Natural killer cell treated with Interleukin-12 subunit alpha and Interleukin-12 subunit beta and Interleukin-15 and Interleukin-18, amount 100 ng/mL, for 72 hours (primary cell): ENCODE measurements around the gene FAM13C. TPM values are rescaled to one million over a fixed set of nuclear protein-coding genes. Genes with fewer than 3 reads are reported as not detected.

Source experiments
- ATAC-seq, 2 donors: fragments of 150-1000 bp; cut with Tn5 transposase in 1 of 2; sonication (Bioruptor Pico), chemical (Tn5 transposase) in 1 of 2; 2 replicates each; pipeline ENCODE4 v1.10.0; 2021
- DNase-seq: peaks from one replicate; pipeline ENCODE4 v3.0.0; 2022; ENCODE audit warnings: low spot score
- H3K27ac Mint-ChIP-seq, 2 donors: 1 replicate in 1 of 2; 2 replicates in 1 of 2; pipeline ENCODE4 v1.8.0; 2022; ENCODE audit warnings: mixed read lengths in 2 of 2, mild to moderate bottlenecking in 1 of 2, moderate library complexity in 1 of 2
- H3K27me3 Mint-ChIP-seq, 2 donors: 1 replicate in 1 of 2; 2 replicates in 1 of 2; pipeline ENCODE4 v1.8.0; 2022; ENCODE audit warnings: mixed read lengths in 2 of 2
- H3K36me3 Mint-ChIP-seq: one replicate; pipeline ENCODE4 v1.8.0; 2022; ENCODE audit warnings: mixed read lengths
- H3K4me1 Mint-ChIP-seq, 2 donors: 1 replicate in 1 of 2; 2 replicates in 1 of 2; pipeline ENCODE4 v1.8.0; 2022; ENCODE audit warnings: low read depth in 2 of 2, mixed read lengths in 2 of 2, mild to moderate bottlenecking in 1 of 2
- H3K4me3 Mint-ChIP-seq: one replicate; pipeline ENCODE4 v1.8.0; 2022; ENCODE audit warnings: mixed read lengths
- H3K9me3 Mint-ChIP-seq: 2 replicates; pipeline ENCODE4 v1.8.0; 2022; ENCODE audit warnings: mixed read lengths
- total RNA-seq, 2 donors: library from RNA; stranded (reverse); gene quantifications; one replicate each; pipeline ENCODE4 v1.2.3, GENCODE V29; 2022

FAM13C gene
- total RNA-seq, 2 donors from 2014 or later = not detected

GRCh38 chr10:59381687-59382086, 19.3 kb upstream of the FAM13C start:
- DNase-seq = no peak
- ATAC-seq = no peak
- no peaks in the 10 kb centered on the region for H3K4me1 Mint-ChIP-seq
- H3K36me3 Mint-ChIP-seq = no peaks in the 10 kb centered on the region
- no peaks in the 10 kb centered on the region for H3K27me3 Mint-ChIP-seq
- peaks cover 9% of the 10 kb centered on the region for H3K9me3 Mint-ChIP-seq
- H3K4me3 Mint-ChIP-seq = no peak overlapping the region
- no peak overlapping the region for H3K27ac Mint-ChIP-seq

- Mint-ChIP-seq H3K4me1 (no peaks in the 10 kb centered on the region), H3K36me3 (no peaks in the 10 kb centered on the region), H3K9me3 (peaks cover 9% of the 10 kb centered on the region), H3K27ac (no peak overlapping the region), H3K27me3 (no peaks in the 10 kb centered on the region), H3K4me3 (no peak overlapping the region)
- no peak for DNase-seq
- ATAC-seq = no peak
Observed at GRCh38 chr10:59376846-59377245, 14.5 kb upstream of the FAM13C start.

- Mint-ChIP-seq H3K27me3 (no peaks in the 10 kb centered on the region), H3K9me3 (peaks cover 9% of the 10 kb centered on the region), H3K36me3 (no peaks in the 10 kb centered on the region), H3K27ac (no peak overlapping the region), H3K4me3 (no peak overlapping the region), H3K4me1 (no peaks in the 10 kb centered on the region)
- ATAC-seq = no peak
- no peak for DNase-seq
Observed at GRCh38 chr10:59375990-59376389, 13.6 kb upstream of the FAM13C start.

GRCh38 chr10:59374916-59375315, 12.6 kb upstream of the FAM13C start:
- no peak for DNase-seq
- H3K4me1 Mint-ChIP-seq = no peaks in the 10 kb centered on the region
- H3K27ac Mint-ChIP-seq = no peak overlapping the region
- H3K4me3 Mint-ChIP-seq = no peak overlapping the region
- H3K9me3 Mint-ChIP-seq = peaks cover 9% of the 10 kb centered on the region
- H3K36me3 Mint-ChIP-seq = no peaks in the 10 kb centered on the region
- no peak for ATAC-seq
- no peaks in the 10 kb centered on the region for H3K27me3 Mint-ChIP-seq

- ATAC-seq (no peak), DNase-seq (no peak)
- H3K36me3 Mint-ChIP-seq = no peaks in the 10 kb centered on the region
- no peaks in the 10 kb centered on the region for H3K27me3 Mint-ChIP-seq
- H3K4me3 Mint-ChIP-seq = no peak overlapping the region
- peaks cover 8% of the 10 kb centered on the region for H3K9me3 Mint-ChIP-seq
- H3K4me1 Mint-ChIP-seq = no peaks in the 10 kb centered on the region
- H3K27ac Mint-ChIP-seq = no peak overlapping the region
Observed at GRCh38 chr10:59373071-59373470, 10.7 kb upstream of the FAM13C start.

- Mint-ChIP-seq H3K36me3 (no peaks in the 10 kb centered on the region), H3K9me3 (peaks cover 8% of the 10 kb centered on the region), H3K4me3 (no peak overlapping the region), H3K27ac (no peak overlapping the region), H3K27me3 (no peaks in the 10 kb centered on the region), H3K4me1 (no peaks in the 10 kb centered on the region)
- DNase-seq (no peak), ATAC-seq (no peak)
Observed at GRCh38 chr10:59372543-59372942, 10.2 kb upstream of the FAM13C start.

GRCh38 chr10:59366290-59366689, 3.9 kb upstream of the FAM13C start:
- ATAC-seq (no peak), DNase-seq (no peak)
- Mint-ChIP-seq H3K4me1 (no peaks in the 10 kb centered on the region), H3K27ac (no peak overlapping the region), H3K4me3 (no peak overlapping the region), H3K27me3 (peaks cover 0 to 10% of the 10 kb centered on the region in 2 donors), H3K9me3 (peaks cover 3% of the 10 kb centered on the region), H3K36me3 (no peaks in the 10 kb centered on the region)

- DNase-seq (no peak), ATAC-seq (no peak)
- Mint-ChIP-seq H3K27me3 (peaks cover 0 to 10% of the 10 kb centered on the region in 2 donors), H3K4me3 (no peak overlapping the region), H3K4me1 (no peaks in the 10 kb centered on the region), H3K27ac (no peak overlapping the region), H3K9me3 (peaks cover 3% of the 10 kb centered on the region), H3K36me3 (no peaks in the 10 kb centered on the region)
Observed at GRCh38 chr10:59363446-59363958, 1.2 kb upstream of the FAM13C start.

GRCh38 chr10:59362959-59363381, 621 bp upstream of the FAM13C start:
- Mint-ChIP-seq H3K27me3 (peaks cover 0 to 10% of the 10 kb centered on the region in 2 donors), H3K4me1 (no peaks in the 10 kb centered on the region), H3K9me3 (peaks cover 3% of the 10 kb centered on the region), H3K27ac (no peak overlapping the region), H3K4me3 (no peak overlapping the region), H3K36me3 (no peaks in the 10 kb centered on the region)
- no peak for DNase-seq
- no peak for ATAC-seq

GRCh38 chr10:59361663-59362143, 646 bp downstream of the FAM13C start:
- H3K4me1 Mint-ChIP-seq = no peaks in the 10 kb centered on the region
- DNase-seq (no peak), ATAC-seq (no peak)
- no peak overlapping the region for H3K4me3 Mint-ChIP-seq
- peaks cover 0 to 10% of the 10 kb centered on the region in 2 donors for H3K27me3 Mint-ChIP-seq
- H3K36me3 Mint-ChIP-seq = no peaks in the 10 kb centered on the region
- H3K27ac Mint-ChIP-seq = no peak overlapping the region
- H3K9me3 Mint-ChIP-seq = peaks cover 3% of the 10 kb centered on the region

- Mint-ChIP-seq H3K4me1 (no peaks in the 10 kb centered on the region), H3K9me3 (peaks cover 3% of the 10 kb centered on the region), H3K27ac (no peak overlapping the region), H3K4me3 (no peak overlapping the region), H3K27me3 (peaks cover 0 to 10% of the 10 kb centered on the region in 2 donors), H3K36me3 (no peaks in the 10 kb centered on the region)
- DNase-seq (no peak), ATAC-seq (no peak)
Observed at GRCh38 chr10:59360605-59361405, 1.5 kb downstream of the FAM13C start.

- no peak overlapping the region for H3K4me3 Mint-ChIP-seq
- no peak for ATAC-seq
- no peaks in the 10 kb centered on the region for H3K36me3 Mint-ChIP-seq
- H3K27me3 Mint-ChIP-seq = peaks cover 0 to 7% of the 10 kb centered on the region in 2 donors
- H3K9me3 Mint-ChIP-seq = peaks cover 3% of the 10 kb centered on the region
- no peak overlapping the region for H3K27ac Mint-ChIP-seq
- H3K4me1 Mint-ChIP-seq = no peaks in the 10 kb centered on the region
- no peak for DNase-seq
Observed at GRCh38 chr10:59358576-59358975, 3.8 kb downstream of the FAM13C start.

- Mint-ChIP-seq H3K9me3 (peaks cover 6% of the 10 kb centered on the region), H3K36me3 (no peaks in the 10 kb centered on the region), H3K4me3 (no peak overlapping the region), H3K4me1 (no peaks in the 10 kb centered on the region), H3K27ac (no peak overlapping the region), H3K27me3 (no peaks in the 10 kb centered on the region)
- no peak for ATAC-seq
- DNase-seq = no peak
Observed at GRCh38 chr10:59354434-59354833, 7.9 kb downstream of the FAM13C start.

GRCh38 chr10:59350558-59350957, 11.8 kb downstream of the FAM13C start:
- Mint-ChIP-seq H3K4me3 (no peak overlapping the region), H3K27me3 (no peaks in the 10 kb centered on the region), H3K4me1 (no peaks in the 10 kb centered on the region), H3K36me3 (no peaks in the 10 kb centered on the region), H3K9me3 (peaks cover 4% of the 10 kb centered on the region), H3K27ac (no peak overlapping the region)
- ATAC-seq (no peak), DNase-seq (no peak)
